ENCODE data around the gene ZG16. TPM values are rescaled to one million over a fixed set of nuclear protein-coding genes. Genes with fewer than 3 reads are reported as not detected.

The ZG16 gene
- total and polyA plus RNA-seq, 5 experiments from 2014 or later: not detected

Other genes starting within 250 kb of the ZG16 start
- gene SPN, start 115.0 kb upstream of the ZG16 start, total RNA-seq: 10 to 100 TPM; 91.8 to 98.4 TPM
- 100 to 1,000 TPM in 2 of 3 donors, 10 to 100 TPM in 1; 92.9 to 124 (median 100) TPM for gene SPN, start 115.0 kb upstream of the ZG16 start, polyA plus RNA-seq
- gene QPRT, start 99.1 kb upstream of the ZG16 start, total RNA-seq: under 1 TPM; 0.49 to 0.55 TPM
- gene QPRT, start 99.1 kb upstream of the ZG16 start, polyA plus RNA-seq: under 1 TPM; 0.15 to 0.53 (median 0.48) TPM
- gene C16orf54, start 32.3 kb upstream of the ZG16 start, total RNA-seq: 100 to 1,000 TPM; 108 to 110 TPM
- gene C16orf54, start 32.3 kb upstream of the ZG16 start, polyA plus RNA-seq: 10 to 100 TPM; 20.7 to 32.7 (median 29.2) TPM
- 10 to 100 TPM; 79.6 to 84.6 TPM for gene KIF22, start 12.5 kb downstream of the ZG16 start, total RNA-seq
- 10 to 100 TPM; 36.9 to 45.4 (median 39.6) TPM for gene KIF22, start 12.5 kb downstream of the ZG16 start, polyA plus RNA-seq
- gene MAZ, start 28.3 kb downstream of the ZG16 start, total RNA-seq: 100 to 1,000 TPM; 278 to 282 TPM
- 10 to 100 TPM; 50.3 to 74.6 (median 58.8) TPM for gene MAZ, start 28.3 kb downstream of the ZG16 start, polyA plus RNA-seq
- gene PRRT2, start 33.9 kb downstream of the ZG16 start, total RNA-seq: 1 to 10 TPM; 1.5 to 1.6 TPM
- under 1 TPM in 2 of 3 donors, not detected in 1; 0.14 to 0.21 TPM for gene PRRT2, start 33.9 kb downstream of the ZG16 start, polyA plus RNA-seq
- 10 to 100 TPM; 31.3 to 35.9 TPM for gene PAGR1, start 37.9 kb downstream of the ZG16 start, total RNA-seq
- 10 to 100 TPM; 51.4 to 57.5 (median 55.5) TPM for gene PAGR1, start 37.9 kb downstream of the ZG16 start, polyA plus RNA-seq
- gene MVP, start 42.2 kb downstream of the ZG16 start, total RNA-seq: 100 to 1,000 TPM; 123 to 132 TPM
- gene MVP, start 42.2 kb downstream of the ZG16 start, polyA plus RNA-seq: 100 to 1,000 TPM; 120 to 160 (median 134) TPM
- 10 to 100 TPM; 73.7 to 74.5 TPM for gene CDIPT, start 85.0 kb downstream of the ZG16 start, total RNA-seq
- 10 to 100 TPM; 79.6 to 95.7 (median 91.3) TPM for gene CDIPT, start 85.0 kb downstream of the ZG16 start, polyA plus RNA-seq
- under 1 TPM in 1 of 2 experiments, not detected in 1; 0.21 TPM for gene SEZ6L2, start 121.3 kb downstream of the ZG16 start, total RNA-seq
- not detected for gene SEZ6L2, start 121.3 kb downstream of the ZG16 start, polyA plus RNA-seq
- gene ASPHD1, start 122.2 kb downstream of the ZG16 start, total RNA-seq: not detected
- not detected for gene ASPHD1, start 122.2 kb downstream of the ZG16 start, polyA plus RNA-seq
- 10 to 100 TPM; 65.4 to 75.9 TPM for gene KCTD13, start 148.0 kb downstream of the ZG16 start, total RNA-seq
- gene KCTD13, start 148.0 kb downstream of the ZG16 start, polyA plus RNA-seq: 1 to 10 TPM; 5.4 to 10.0 (median 8.4) TPM
- gene TMEM219, start 183.8 kb downstream of the ZG16 start, total RNA-seq: 10 to 100 TPM; 63.1 to 74.0 TPM
- 100 to 1,000 TPM; 157 to 179 (median 174) TPM for gene TMEM219, start 183.8 kb downstream of the ZG16 start, polyA plus RNA-seq
- gene TAOK2, start 195.6 kb downstream of the ZG16 start, total RNA-seq: 10 to 100 TPM; 40.8 to 42.6 TPM
- gene TAOK2, start 195.6 kb downstream of the ZG16 start, polyA plus RNA-seq: 1 to 10 TPM; 2.6 to 6.6 (median 2.8) TPM
- gene HIRIP3, start 217.4 kb downstream of the ZG16 start, total RNA-seq: 10 to 100 TPM; 15.3 to 16.6 TPM
- gene HIRIP3, start 217.4 kb downstream of the ZG16 start, polyA plus RNA-seq: 10 to 100 TPM; 10.6 to 30.1 (median 18.7) TPM
- 100 to 1,000 TPM; 107 to 115 TPM for gene INO80E, start 218.0 kb downstream of the ZG16 start, total RNA-seq
- 1 to 10 TPM; 6.5 to 8.9 (median 7.6) TPM for gene INO80E, start 218.0 kb downstream of the ZG16 start, polyA plus RNA-seq
- not detected for gene DOC2A, start 232.8 kb downstream of the ZG16 start, total RNA-seq
- not detected for gene DOC2A, start 232.8 kb downstream of the ZG16 start, polyA plus RNA-seq
- gene C16orf92, start 244.9 kb downstream of the ZG16 start, total RNA-seq: not detected
- gene C16orf92, start 244.9 kb downstream of the ZG16 start, polyA plus RNA-seq: not detected